IMR-90 (cell line): ENCODE data around the gene LRRC4C. TPM values are rescaled to one million over a fixed set of nuclear protein-coding genes. Genes with fewer than 3 reads are reported as not detected.

Experiments
- ATAC-seq: fragments of 200-7000 bp; cut with Tn5 transposase; 2 replicates; pipeline ENCODE4 v1.9.1; 2020; ENCODE audit warnings: low read depth, mild to moderate bottlenecking, moderate library complexity
- BruUV-seq: library from RNA; stranded (reverse); fragments of 400-500 nt; replicated peaks from 2 replicates; lab custom pipeline; 2021; lab: Mats Ljungman, UMichigan
- CTCF ChIA-PET: fragments of 300-600 bp; formaldehyde crosslinking; extraction: SDS; loops from one replicate; lab custom pipeline; 2021; ENCODE audit warnings: antibody characterized with exemption; lab: Yijun Ruan, JAX
- POLR2A ChIA-PET: fragments of 300-600 bp; sonication (Branson Sonifier 250); formaldehyde crosslinking; loops from one replicate; lab custom pipeline; 2022; ENCODE audit warnings: antibody characterized with exemption; ENCODE audit not compliant: unreplicated experiment; lab: Charles Lee
- DNase-seq: peaks from one replicate; pipeline ENCODE4 v3.0.0; 2013
- H2AFZ ChIP-seq: replicated peaks from 2 replicates; pipeline ENCODE3; 2013; ENCODE audit warnings: low read length, mild to moderate bottlenecking; ENCODE audit not compliant: poor library complexity
- H2AK5ac ChIP-seq: 2 replicates; pipeline ENCODE4 v1.6.1; 2013; ENCODE audit warnings: low read depth, low read length, inconsistent platforms
- H2AK9ac ChIP-seq: replicated peaks from 2 replicates; pipeline ENCODE3; 2013; ENCODE audit warnings: mild to moderate bottlenecking, low read depth, low read length, moderate library complexity; ENCODE audit not compliant: poor library complexity
- H2BK120ac ChIP-seq: 2 replicates; pipeline ENCODE4 v1.6.1; 2013; ENCODE audit warnings: low read depth, low read length, inconsistent platforms
- H2BK15ac ChIP-seq: 3 replicates; pipeline ENCODE4 v1.6.1; 2013; ENCODE audit warnings: low read depth, low read length, inconsistent platforms
- H2BK20ac ChIP-seq: 2 replicates; pipeline ENCODE4 v1.6.1; 2013; ENCODE audit warnings: low read depth, mild to moderate bottlenecking, inconsistent platforms, low read length, moderate library complexity
- H2BK5ac ChIP-seq: 2 replicates; pipeline ENCODE4 v1.6.1; 2013; ENCODE audit warnings: mild to moderate bottlenecking, low read depth, low read length, inconsistent platforms; ENCODE audit not compliant: poor library complexity, severe bottlenecking
- H3K14ac ChIP-seq: replicated peaks from 2 replicates; pipeline ENCODE4 v1.6.1; 2013; ENCODE audit warnings: low read depth, low read length, inconsistent platforms
- H3K18ac ChIP-seq: 2 replicates; pipeline ENCODE4 v1.6.1; 2013; ENCODE audit warnings: low read depth, low read length, control low read depth
- H3K23ac ChIP-seq: 2 replicates; pipeline ENCODE4 v1.6.1; 2013; ENCODE audit warnings: low read depth, low read length, inconsistent platforms
- H3K27ac ChIP-seq: 2 replicates; pipeline ENCODE4 v1.5.1; 2013; ENCODE audit warnings: mild to moderate bottlenecking, control low read depth, low read length; ENCODE audit not compliant: insufficient read depth
- H3K27me3 ChIP-seq: 2 replicates; pipeline ENCODE4 v1.6.1; 2013; ENCODE audit warnings: low read length; ENCODE audit not compliant: control insufficient read depth, insufficient read depth
- H3K36me3 ChIP-seq: 2 replicates; pipeline ENCODE4 v1.6.1; 2013; ENCODE audit warnings: low read length, mixed read lengths; ENCODE audit not compliant: control insufficient read depth, insufficient read depth
- H3K4ac ChIP-seq: 2 replicates; pipeline ENCODE4 v1.6.1; 2013; ENCODE audit warnings: low read depth, low read length, inconsistent platforms
- H3K4me1 ChIP-seq: 2 replicates; pipeline ENCODE4 v1.6.1; 2013; ENCODE audit warnings: low read length, mixed read lengths; ENCODE audit not compliant: control insufficient read depth, insufficient read depth
- H3K4me2 ChIP-seq: 2 replicates; pipeline ENCODE4 v1.6.1; 2013; ENCODE audit warnings: low read depth, mild to moderate bottlenecking, control low read depth, low read length, moderate library complexity
- H3K4me3 ChIP-seq: 2 replicates; pipeline ENCODE4 v1.5.1; 2013; ENCODE audit warnings: low read depth, mild to moderate bottlenecking, control low read depth, low read length, moderate library complexity; ENCODE audit not compliant: insufficient read depth
- H3K56ac ChIP-seq: 2 replicates; pipeline ENCODE4 v1.6.1; 2013; ENCODE audit warnings: low read length, inconsistent platforms; ENCODE audit not compliant: insufficient read depth; ENCODE audit errors: extremely low read depth
- H3K79me1 ChIP-seq, 2 experiments: 2 replicates each; pipeline ENCODE4 v1.6.1; 2013; ENCODE audit warnings: low read length in 2 of 2, inconsistent platforms in 1 of 2, low read depth in 1 of 2
- H3K9ac ChIP-seq: 2 replicates; pipeline ENCODE4 v1.6.1; 2013; ENCODE audit warnings: low read depth, low read length, control low read depth
- H3K9me1 ChIP-seq: 2 replicates; pipeline ENCODE4 v1.6.1; 2013; ENCODE audit warnings: low read length, inconsistent platforms; ENCODE audit not compliant: insufficient read depth
- H3K9me3 ChIP-seq: 2 replicates; pipeline ENCODE4 v1.6.1; 2013; ENCODE audit warnings: low read length; ENCODE audit not compliant: control insufficient read depth, insufficient read depth
- H4K20me1 ChIP-seq: 2 replicates; pipeline ENCODE4 v1.6.1; 2013; ENCODE audit warnings: low read length, inconsistent platforms; ENCODE audit not compliant: insufficient read depth
- H4K5ac ChIP-seq: 2 replicates; pipeline ENCODE4 v1.6.1; 2013; ENCODE audit warnings: mild to moderate bottlenecking, low read depth, low read length, control low read depth
- H4K8ac ChIP-seq, 2 experiments: 2 replicates each; pipeline ENCODE4 v1.6.1; 2013; ENCODE audit warnings: low read depth in 2 of 2, low read length in 2 of 2, control low read depth in 1 of 2, inconsistent platforms in 1 of 2
- H4K91ac ChIP-seq: 2 replicates; pipeline ENCODE4 v1.6.1; 2013; ENCODE audit warnings: low read depth, low read length, inconsistent platforms; ENCODE audit not compliant: insufficient read depth
- CEBPB ChIP-seq: IDR thresholded peaks from 2 replicates; pipeline ENCODE4 v1.6.1; 2012; ENCODE audit warnings: low read depth, low read length, improper control_type of control experiment
- CHD1 ChIP-seq: IDR thresholded peaks from 2 replicates; pipeline ENCODE4 v1.6.1; 2012; ENCODE audit warnings: low read depth, low read length, improper control_type of control experiment
- FOS ChIP-seq: fragments of 150-350 bp; IDR thresholded peaks from 2 replicates; pipeline ENCODE4 v1.6.1; 2016; ENCODE audit warnings: low read depth, low read length
- SMC3 ChIP-seq: fragments of 150-350 bp; IDR thresholded peaks from 2 replicates; pipeline ENCODE4 v1.6.1; 2016; ENCODE audit warnings: low read depth, mild to moderate bottlenecking, antibody characterized with exemption, low read length, moderate library complexity
- WGBS, 2 experiments: methylation state at CpG; one replicate each; pipeline versions ENCODE4 v1.1.5 to v1.1.7; 2013; ENCODE audit warnings: missing lambda C conversion rate in 2 of 2; ENCODE audit not compliant: insufficient read length in 1 of 2; ENCODE audit errors: extremely low coverage in 2 of 2; 5-methylcytosine and 5-hydroxymethylcytosine counted together
- dilution Hi-C: fragments of 300-500 bp; cut with HindIII; formaldehyde crosslinking; loops from one replicate; pipeline ENCODE4 v1.14.3; 2018; ENCODE audit warnings: low sequenced_read_pairs; ENCODE audit not compliant: unreplicated experiment
- in situ Hi-C: fragments of 300-500 bp; cut with MboI; formaldehyde crosslinking; loops from 3 replicates; pipeline ENCODE4 v1.14.3; 2019; ENCODE audit warnings: low sequenced_read_pairs, inconsistent platforms, mixed read lengths
- intact Hi-C: fragments of 100-400 bp; cut with micrococcal nuclease; formaldehyde crosslinking; loops from 2 replicates; pipeline ENCODE4 v1.10.0; 2022
- polyA plus RNA-seq, 3 experiments: library from polyadenylated mRNA; depleted of rRNA; stranded (reverse); fragments of >200 nt; gene quantifications; 2 replicates each; pipeline ENCODE4 v1.2.3, GENCODE V29; 2012; ENCODE audit warnings: low replicate concordance in 1 of 3
- total RNA-seq: library from RNA; depleted of rRNA; stranded (reverse); fragments of >200 nt; gene quantifications from 2 replicates; pipeline ENCODE4 v1.2.3, GENCODE V29; 2012

Gene LRRC4C
- total and polyA plus RNA-seq, 2 of the 4 experiments (the other 2 are of a cell fraction), result under 0.01 to 0.03 TPM

- in situ Hi-C loops, result no loop called here
- H2BK20ac ChIP-seq, result no peak overlapping the region
- no peak overlapping the region for H3K23ac ChIP-seq
- no peak overlapping the region for H2BK120ac ChIP-seq
- H2AK5ac ChIP-seq, result no peak overlapping the region
- no peaks in the 10 kb centered on the region for H4K20me1 ChIP-seq
- POLR2A ChIA-PET, result no interaction called here
- H2BK5ac ChIP-seq, result no peak overlapping the region
- DNase-seq (no peak), ATAC-seq (no peak)
- no peak overlapping the region for H3K14ac ChIP-seq
- BruUV-seq, result no TSS peak
- intact Hi-C loops, result loop anchor here (10.0 kb wide), 1 partner anchor 1497 kb away; no protein-coding TSS in a partner anchor
- no peak overlapping the region for H3K27ac ChIP-seq
- no peak overlapping the region for H3K4me3 ChIP-seq
- no peaks in the 10 kb centered on the region for H3K79me1 ChIP-seq
- H2BK15ac ChIP-seq, result no peak overlapping the region
- CTCF ChIA-PET, result no interaction called here
- dilution Hi-C loops, result no loop called here
- no peak overlapping the region for H4K91ac ChIP-seq
- TF ChIP-seq SMC3 (no peak), FOS (no peak), CHD1 (no peak), CEBPB (no peak)
- no peaks in the 10 kb centered on the region for H3K9me3 ChIP-seq
- H3K4me2 ChIP-seq, result no peak overlapping the region
- H3K18ac ChIP-seq, result no peak overlapping the region
- no peak overlapping the region for H4K5ac ChIP-seq
- no peak overlapping the region for H3K9ac ChIP-seq
- no peaks in the 10 kb centered on the region for H3K9me1 ChIP-seq
- H3K4me1 ChIP-seq, result no peaks in the 10 kb centered on the region
- H3K4ac ChIP-seq, result no peak overlapping the region
- no peak overlapping the region for H2AK9ac ChIP-seq
- no peak overlapping the region for H4K8ac ChIP-seq
- WGBS, 2 experiments, result 45% methylated on average over 5 of the region's 7 CpGs; no CpG with 5 or more reads in 1 of the 2 experiments
- H3K27me3 ChIP-seq, result peaks cover 7% of the 10 kb centered on the region; the same call in 1 of the 2 replicates
- H2AFZ ChIP-seq, result no peak overlapping the region
- no peak overlapping the region for H3K56ac ChIP-seq
- H3K36me3 ChIP-seq, result no peaks in the 10 kb centered on the region
Measured at GRCh38 chr11:40291741-40292140, 1167.7 kb downstream of the LRRC4C start.
